DOHH2 (cell line): ENCODE results near the gene RPTOR.

Source experiments
- EZH2phosphoT487 ChIP-seq: fragments of 200-600 bp; sonication (generic); IDR thresholded peaks from 2 replicates; pipeline ENCODE4 v1.6.1; 2017; ENCODE audit warnings: borderline replicate concordance, mild to moderate bottlenecking, antibody characterized with exemption, low read length, moderate library complexity, mixed read lengths
- TF ChIP-seq, protein P1 (sequence below): fragments of 200-600 bp; sonication (generic); IDR thresholded peaks from one replicate; pipeline ENCODE4 v1.5.1; 2014; ENCODE audit warnings: antibody characterized with exemption, mild to moderate bottlenecking, low read depth, low read length; ENCODE audit not compliant: poor library complexity, severe bottlenecking

DNA sequence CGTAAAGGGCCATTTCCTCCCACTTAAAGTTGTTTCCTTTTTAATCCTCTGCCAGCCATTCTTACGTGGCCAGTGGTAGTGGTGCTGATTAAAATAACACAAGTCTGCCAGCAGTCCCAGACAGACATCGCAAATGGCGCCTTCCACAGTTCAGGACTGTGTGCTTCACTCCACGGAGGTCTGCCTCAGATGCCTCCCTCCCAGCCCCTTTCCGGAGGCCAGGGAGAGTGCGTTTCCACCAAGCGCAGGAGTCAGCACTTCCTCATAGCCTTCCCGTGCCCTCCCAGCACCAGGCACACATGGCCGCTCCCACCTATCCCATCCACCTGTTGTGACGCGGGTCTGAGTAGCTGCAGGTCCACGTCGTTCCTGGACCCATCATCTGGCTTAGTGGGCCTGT is 205.6 kb downstream of the RPTOR start:
- TF ChIP-seq, protein P1, sequence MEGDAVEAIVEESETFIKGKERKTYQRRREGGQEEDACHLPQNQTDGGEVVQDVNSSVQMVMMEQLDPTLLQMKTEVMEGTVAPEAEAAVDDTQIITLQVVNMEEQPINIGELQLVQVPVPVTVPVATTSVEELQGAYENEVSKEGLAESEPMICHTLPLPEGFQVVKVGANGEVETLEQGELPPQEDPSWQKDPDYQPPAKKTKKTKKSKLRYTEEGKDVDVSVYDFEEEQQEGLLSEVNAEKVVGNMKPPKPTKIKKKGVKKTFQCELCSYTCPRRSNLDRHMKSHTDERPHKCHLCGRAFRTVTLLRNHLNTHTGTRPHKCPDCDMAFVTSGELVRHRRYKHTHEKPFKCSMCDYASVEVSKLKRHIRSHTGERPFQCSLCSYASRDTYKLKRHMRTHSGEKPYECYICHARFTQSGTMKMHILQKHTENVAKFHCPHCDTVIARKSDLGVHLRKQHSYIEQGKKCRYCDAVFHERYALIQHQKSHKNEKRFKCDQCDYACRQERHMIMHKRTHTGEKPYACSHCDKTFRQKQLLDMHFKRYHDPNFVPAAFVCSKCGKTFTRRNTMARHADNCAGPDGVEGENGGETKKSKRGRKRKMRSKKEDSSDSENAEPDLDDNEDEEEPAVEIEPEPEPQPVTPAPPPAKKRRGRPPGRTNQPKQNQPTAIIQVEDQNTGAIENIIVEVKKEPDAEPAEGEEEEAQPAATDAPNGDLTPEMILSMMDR: no peak
- no peak for TF ChIP-seq EZH2phosphoT487
